DMS53 treated with DMSO at 0.1 percent for 48 hours (cell line): ENCODE measurements around the gene PELI1.
A peak's percentile ranks its signal among the peaks of the same experiment; 100 is the strongest.

Experiments
- DNase-seq: peaks from one replicate; lab custom pipeline; 2025; ENCODE audit not compliant: unreplicated experiment; lab: John Stamatoyannopoulos, UW

The PELI1 gene

GRCh38 chr2:64144057-64145013 is at the start of gene PELI1:
TSS of gene PELI1 (minus strand) at chr2:64144420. CDS start at chr2:64108310, 36,110 bp downstream.
- DNase-seq, result peak; percentile 93

GRCh38 chr2:64193491-64193890 is 49.3 kb upstream of the PELI1 start:
- no peak for DNase-seq

- no peak for DNase-seq
Observed at GRCh38 chr2:64192664-64193105, 48.5 kb upstream of the PELI1 start.

GRCh38 chr2:64192125-64192479 is 47.9 kb upstream of the PELI1 start:
- no peak for DNase-seq

GRCh38 chr2:64189586-64189985 is 45.4 kb upstream of the PELI1 start:
- DNase-seq, result no peak

GRCh38 chr2:64189167-64189566 is 44.9 kb upstream of the PELI1 start:
- no peak for DNase-seq

GRCh38 chr2:64186699-64187605 is 42.7 kb upstream of the PELI1 start:
- DNase-seq, result no peak

GRCh38 chr2:64179582-64180321 is 35.5 kb upstream of the PELI1 start:
- DNase-seq, result no peak

- no peak for DNase-seq
Observed at GRCh38 chr2:64177315-64177714, 33.1 kb upstream of the PELI1 start.

GRCh38 chr2:64175419-64176197 is 31.4 kb upstream of the PELI1 start:
- DNase-seq, result no peak

- DNase-seq, result no peak
Observed at GRCh38 chr2:64173156-64174135, 29.2 kb upstream of the PELI1 start.

GRCh38 chr2:64168756-64169155 is 24.5 kb upstream of the PELI1 start:
- DNase-seq, result no peak

GRCh38 chr2:64168201-64168600 is 24.0 kb upstream of the PELI1 start:
- no peak for DNase-seq

- no peak for DNase-seq
Observed at GRCh38 chr2:64166637-64167420, 22.6 kb upstream of the PELI1 start.

GRCh38 chr2:64166212-64166611 is 22.0 kb upstream of the PELI1 start:
- DNase-seq, result no peak

- DNase-seq, result no peak
Observed at GRCh38 chr2:64165706-64166105, 21.5 kb upstream of the PELI1 start.

- no peak for DNase-seq
Observed at GRCh38 chr2:64164629-64165028, 20.4 kb upstream of the PELI1 start.

GRCh38 chr2:64162516-64162915 is 18.3 kb upstream of the PELI1 start:
- no peak for DNase-seq
